GM18502 (cell line): ENCODE measurements around the gene PDE4B.
"Not testable (repeated sequence)": the region's sequence is repeated elsewhere in the genome, so short reads cannot be mapped to it uniquely, and the experiment has no call there.

ENCODE experiments used
- ATAC-seq: cut with Tn5 transposase; IDR thresholded peaks from one replicate; pipeline ENCODE4 v1.9.1; 2021; ENCODE audit warnings: mild to moderate bottlenecking; ENCODE audit not compliant: unreplicated experiment, poor library complexity

The PDE4B gene

DNA sequence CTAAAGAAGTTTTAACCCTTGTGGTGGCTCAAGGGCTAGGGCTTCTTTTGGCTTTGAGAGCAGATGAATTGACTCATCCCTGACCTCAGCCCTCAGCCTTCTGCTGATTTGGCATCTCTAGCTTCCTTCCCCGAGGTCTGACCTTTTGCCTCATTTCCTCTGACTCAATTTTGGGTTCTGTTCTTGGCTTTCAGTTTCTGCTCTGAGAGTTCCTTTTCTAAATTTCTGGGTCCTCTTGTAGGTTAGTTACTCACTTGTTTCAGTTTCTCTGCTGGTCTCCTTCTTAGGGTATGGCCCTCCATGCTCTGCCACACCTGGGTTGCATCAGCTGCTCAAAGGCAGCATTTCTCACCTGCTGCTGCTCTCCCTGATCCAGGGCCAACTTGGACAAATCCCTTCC is 19.4 kb downstream of the PDE4B start:
- ATAC-seq, result peak; percentile 100

DNA sequence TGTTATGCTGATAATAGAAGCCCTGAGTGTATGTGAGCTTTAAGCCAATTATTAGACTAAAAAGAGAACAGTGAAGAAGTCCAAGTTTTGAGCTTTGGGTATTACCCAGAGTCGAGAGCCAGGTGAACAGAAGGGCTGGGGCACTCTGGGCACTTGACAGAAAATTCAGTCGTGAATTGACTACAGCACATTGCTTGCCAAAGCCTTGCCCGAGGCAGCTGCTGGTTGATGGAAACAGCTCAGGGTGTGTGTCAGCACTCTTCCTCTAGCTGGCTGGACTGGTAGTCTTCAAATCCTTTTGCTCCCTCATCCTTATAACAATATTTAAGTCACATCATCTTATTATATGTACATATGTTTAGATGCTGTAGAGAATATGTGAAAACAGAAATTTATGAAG is 21.3 kb downstream of the PDE4B start:
- ATAC-seq, result no peak

DNA sequence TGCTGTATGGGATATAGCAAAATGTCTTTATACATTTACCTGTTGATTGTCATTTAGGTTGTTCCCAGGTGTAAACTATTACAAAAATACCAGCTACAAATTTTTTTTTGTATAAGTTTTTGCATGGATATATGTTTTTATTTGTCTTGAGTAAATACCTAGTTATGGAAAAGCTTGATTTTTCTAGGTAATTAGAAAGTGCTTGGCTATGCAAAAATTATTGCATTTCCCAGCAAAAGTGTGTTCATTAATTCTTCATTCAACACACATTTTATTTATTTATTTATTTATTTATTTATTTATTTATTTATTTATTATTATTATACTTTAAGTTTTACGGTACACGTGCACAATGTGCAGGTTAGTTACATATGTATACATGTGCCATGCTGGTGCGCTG is 22.1 kb downstream of the PDE4B start:
- no peak for ATAC-seq

DNA sequence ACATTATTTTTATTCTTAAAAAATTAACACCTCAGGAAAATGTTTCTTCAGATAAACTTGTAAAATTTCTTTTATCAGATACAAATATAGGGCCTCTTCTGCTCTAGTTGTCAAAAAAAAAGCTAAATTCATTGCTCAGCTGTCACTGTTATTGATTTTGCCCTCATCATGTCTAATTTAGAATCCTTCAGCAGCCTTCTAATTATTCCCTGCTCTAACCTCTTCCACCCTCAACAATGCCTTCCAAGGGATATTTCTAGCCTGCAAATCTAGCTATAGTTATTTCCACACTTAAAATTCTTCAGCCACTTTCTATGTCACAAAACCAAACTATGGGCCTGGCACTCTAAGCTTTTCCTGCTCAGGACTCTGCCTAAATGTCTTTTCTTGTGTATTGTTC is 25.2 kb downstream of the PDE4B start:
- no peak for ATAC-seq

DNA sequence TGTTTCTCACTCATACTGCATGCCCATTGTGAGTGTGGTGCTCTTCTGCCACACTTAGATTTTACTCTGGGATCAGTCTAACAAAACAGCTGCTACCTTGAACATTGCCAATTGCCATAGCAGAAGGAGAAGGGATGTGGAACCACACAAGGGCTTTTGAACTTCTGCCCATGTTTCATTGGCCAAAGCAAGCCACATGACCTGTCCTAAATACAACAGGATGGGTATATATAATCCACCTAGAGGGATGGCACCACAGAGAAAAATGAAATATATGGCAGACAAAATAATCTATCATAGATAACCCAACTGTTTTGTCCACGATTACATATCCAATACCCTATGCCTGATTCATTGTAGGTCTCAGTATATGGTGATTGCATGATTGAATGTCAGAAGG is 26.3 kb downstream of the PDE4B start:
- ATAC-seq, result no peak

DNA sequence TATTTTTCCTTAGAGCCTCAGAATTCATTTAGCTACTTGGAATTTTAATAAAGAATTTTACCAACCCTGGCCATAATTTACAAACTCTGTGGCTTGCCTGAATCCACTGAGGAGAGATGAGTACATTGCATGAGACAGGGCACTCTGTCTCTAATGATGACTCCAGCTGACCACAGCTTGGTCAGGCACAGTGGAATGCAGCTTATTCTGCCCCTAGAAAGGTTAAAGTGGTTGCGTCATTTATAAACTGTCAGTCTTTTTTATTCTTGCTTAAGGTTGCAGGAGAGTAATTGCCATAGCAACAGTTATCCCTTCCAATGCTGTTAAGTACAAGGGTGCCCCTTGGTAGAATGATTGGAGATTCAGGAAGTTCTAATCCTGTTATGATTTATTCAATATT is 28.3 kb downstream of the PDE4B start:
- no peak for ATAC-seq

DNA sequence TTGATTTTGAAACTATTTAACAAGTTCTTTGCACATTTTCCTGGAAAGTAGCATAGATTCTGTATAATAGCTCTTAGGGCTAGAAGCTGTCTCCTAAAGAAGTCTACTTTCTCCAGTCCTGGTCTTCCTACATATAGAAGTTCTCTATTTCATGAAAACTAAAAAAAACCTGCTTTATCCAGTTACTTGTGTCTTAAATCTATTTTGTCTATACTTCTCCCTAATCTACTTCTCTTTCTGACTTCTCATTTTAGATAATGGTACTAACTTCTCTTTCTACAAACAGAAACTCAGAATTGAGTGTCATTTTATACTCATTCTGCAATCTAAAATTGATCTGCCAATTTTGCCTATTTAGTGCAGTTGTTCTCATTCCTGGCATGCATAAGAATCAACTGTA is 28.7 kb downstream of the PDE4B start:
- no peak for ATAC-seq

DNA sequence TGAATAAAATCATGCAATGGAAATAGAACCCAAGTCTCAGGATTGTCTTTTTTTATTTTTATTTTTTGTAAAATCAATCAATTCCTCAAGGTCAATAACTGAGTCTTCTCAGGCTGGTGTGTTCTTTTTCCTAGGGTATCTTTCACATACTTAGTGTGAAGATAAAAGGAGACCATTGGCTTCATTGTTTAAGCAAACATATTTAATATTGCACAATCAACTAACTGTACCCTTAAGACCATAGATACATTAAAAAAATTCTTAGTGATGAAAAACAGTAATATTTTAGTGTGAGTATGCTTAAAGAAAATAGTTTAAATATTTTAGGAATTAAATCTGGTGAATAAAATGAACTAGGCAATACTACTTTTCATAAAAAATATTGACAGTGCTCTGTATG is 31.4 kb downstream of the PDE4B start:
- no peak for ATAC-seq

DNA sequence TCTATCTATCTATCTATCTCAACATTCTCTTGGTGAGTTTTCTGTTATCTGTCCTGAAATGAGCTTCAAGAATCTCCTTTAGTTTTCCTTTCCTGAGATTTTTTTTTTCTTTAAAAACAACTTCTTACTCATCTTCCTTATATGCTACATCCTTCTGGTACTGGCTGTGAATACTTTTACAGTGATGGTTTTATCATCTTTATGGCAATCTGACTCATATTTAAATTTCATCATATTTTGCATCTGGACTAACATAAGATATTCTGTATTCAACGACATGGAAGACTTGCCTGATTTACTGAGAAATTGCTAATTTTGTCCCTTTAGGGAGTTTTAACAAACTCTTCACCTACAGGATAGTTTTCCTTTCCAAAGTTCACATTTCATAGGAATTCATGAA is 33.0 kb downstream of the PDE4B start:
- no peak for ATAC-seq

DNA sequence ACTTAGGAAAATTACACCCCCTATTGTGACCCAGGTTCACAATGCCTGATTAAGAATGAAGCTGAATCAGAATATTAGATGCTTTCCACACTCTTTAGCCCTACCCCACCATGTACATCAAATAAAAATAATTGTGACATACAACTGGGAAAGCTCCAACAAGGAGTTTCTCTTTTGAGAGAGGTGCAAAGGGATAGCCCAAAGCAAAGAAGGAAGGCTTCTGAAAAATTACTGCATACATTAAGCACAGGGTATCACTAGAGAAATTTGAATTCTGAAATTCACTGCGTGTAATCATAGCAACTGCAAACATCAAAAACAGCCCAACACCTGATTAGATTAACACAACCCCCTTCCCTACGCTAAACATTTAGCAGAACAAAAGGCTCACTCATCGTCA is 34.1 kb downstream of the PDE4B start:
- no peak for ATAC-seq

DNA sequence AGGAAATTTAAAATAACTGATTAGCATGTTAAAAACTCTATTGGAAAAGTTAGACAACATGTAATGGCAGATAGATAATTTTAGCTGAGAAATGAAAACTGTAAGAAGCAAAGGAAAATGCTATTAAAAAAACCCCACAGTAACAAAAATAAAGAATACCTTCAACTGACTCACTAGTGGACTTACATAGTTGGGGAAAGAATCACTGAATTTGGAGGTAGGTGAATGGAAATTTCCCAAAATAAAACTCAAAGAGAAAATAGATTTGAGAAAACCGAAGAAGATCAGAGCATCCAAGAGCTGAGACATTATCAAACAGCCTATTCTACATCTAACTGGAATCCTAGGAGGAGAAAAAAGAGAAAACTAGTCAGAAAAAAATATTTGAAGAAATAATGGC is 34.7 kb downstream of the PDE4B start:
- ATAC-seq, result no peak

DNA sequence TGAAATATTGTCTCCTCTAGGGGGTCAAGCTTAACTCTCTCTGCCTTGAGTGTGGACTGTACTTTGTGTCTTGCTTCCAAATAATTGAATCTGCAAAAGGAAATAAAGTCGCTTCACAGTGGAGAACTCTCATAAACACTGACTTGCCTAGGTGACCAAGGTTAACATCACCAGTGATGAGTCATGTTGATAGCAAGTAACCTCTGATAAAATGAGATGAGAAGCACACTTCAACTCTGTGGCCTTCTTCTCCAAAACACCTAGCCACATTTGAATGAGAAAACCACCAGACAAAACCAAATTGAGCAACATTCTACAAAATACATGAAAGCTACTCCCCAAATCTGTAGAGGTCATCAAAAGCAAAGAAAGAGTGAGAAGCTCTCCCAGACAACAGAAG is 37.6 kb downstream of the PDE4B start:
- ATAC-seq, result no peak

DNA sequence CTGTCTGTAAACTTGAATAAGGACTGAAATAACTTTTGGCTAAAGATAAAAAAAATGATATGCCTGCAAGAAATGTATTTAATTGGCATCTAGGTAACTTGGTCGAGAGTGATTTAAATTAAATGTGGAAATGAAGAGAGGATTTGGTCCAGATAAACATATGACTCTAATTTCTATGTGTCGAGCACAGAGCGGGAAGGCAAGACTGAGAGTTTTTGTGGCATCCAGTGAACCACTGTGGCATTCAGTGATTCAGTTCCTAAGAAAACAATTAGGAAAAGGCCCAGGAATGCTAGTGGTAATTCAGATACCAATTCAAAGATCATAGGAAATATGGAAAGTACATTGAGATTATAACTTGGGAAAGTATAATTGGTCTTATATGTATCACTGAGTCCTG is 39.6 kb downstream of the PDE4B start:
- ATAC-seq, result no peak

DNA sequence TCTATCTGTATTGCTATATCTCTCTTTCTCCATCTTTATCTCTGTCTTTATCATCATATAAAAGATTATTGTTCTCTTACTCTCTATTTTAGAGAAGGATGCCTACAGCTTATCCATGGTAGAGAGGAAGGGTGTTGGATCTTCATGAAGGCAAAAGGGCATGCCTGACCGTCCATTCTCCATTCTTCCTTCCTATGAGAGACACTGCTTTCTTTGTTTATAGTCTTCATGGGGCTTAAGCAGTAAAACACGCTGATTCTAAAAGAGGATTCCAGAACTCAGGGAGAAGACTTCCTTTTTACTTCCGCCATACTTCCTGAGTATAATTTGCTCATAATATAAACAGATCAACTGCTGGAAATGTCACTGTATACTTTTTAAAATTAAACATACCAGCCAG is 44.0 kb downstream of the PDE4B start:
- ATAC-seq, result no peak

DNA sequence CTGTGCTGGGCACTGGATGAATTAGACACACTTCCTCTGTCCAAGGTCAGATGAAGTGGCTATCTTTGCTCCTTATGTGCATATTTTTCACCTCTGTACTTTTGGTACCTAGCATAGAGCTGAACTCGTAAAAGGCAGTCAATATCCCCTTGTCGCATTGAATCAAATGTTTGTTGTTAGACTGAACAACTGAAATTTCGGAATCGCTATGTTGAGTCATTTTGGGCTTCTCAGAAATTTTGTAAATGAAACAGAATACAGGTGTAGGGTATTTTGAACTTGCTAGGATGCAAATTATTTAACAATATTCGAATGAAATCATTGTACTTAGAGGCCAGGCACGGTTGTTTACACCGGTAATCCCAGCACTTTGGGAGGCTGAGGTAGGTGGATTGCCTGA is 48.0 kb downstream of the PDE4B start:
- ATAC-seq, result no peak

DNA sequence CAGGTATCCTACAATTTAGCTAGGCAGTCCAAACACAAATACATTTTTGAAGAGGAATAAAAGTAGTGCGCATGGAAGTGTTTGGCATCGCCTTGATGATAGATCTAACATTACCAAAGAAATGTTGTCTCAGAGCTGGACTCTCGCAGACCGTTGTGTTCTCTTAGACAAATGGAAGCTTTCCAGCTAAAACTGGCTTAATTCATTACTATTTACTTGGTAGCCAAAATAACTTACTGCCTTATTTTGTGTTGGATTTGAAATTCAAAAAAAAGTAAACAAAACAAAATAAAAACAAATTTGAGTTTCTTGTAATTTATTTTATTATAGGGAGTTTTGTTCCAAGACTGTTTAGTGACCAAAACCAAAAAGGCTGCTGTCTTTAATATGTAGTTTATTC is 51.6 kb downstream of the PDE4B start:
- no peak for ATAC-seq

DNA sequence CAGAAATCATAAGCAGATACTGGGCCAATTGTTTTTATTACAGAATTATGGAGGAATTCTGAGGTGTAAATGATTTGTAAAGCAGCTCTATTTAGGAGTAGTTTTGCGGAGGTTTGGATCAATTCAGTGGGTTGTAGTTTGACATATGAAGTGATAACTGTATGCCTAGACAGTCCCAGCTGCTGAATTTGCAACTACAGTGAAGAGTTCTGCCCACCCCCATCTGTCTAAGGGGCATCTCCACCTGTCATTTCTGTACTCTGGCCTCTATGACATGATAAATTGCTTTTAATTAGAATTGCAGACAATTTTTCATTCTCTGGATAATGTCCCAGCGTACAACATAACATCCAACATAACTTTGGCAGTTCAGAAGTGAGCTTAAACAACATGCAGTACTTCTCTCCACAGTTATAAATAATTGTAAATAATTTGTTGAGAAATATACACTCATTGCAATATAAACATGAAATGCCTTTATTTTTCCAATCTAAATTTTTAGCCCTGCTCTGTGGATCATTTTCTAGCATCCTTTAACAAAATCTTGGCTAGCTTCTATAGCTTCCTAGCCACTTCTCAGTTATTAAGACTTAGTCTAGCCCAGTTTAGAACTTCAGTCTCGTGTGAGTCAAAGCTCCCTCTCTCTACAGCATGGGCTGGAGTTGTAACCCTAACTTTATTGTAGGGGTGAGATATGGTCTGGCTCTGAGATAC is 52.3 kb downstream of the PDE4B start:
- no peak for ATAC-seq

DNA sequence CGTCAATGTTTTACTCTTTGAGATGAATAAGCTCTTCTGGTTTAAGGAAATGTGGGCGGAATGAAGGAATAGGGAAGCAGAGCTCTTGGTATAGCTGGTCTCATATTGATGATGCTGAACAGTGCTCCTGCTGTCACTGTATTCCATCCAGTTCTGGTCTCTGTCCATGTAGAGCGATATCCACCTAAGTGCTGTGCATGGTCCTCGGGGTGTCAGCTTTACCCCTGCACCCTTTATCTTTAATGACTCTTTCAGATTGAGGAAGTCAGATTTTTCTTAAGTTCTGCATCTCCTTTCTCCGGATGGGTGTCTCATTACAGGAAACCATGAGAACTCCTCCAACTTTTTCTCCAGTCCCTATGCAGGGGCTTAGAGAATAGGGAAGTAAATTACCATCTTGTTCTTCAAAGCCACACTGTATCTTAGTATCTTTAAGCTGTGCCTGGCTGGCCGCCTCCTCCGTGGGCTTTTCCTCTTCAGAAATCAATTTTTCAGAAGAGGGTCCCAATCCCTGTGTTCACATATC is 52.9 kb downstream of the PDE4B start:
- no peak for ATAC-seq

DNA sequence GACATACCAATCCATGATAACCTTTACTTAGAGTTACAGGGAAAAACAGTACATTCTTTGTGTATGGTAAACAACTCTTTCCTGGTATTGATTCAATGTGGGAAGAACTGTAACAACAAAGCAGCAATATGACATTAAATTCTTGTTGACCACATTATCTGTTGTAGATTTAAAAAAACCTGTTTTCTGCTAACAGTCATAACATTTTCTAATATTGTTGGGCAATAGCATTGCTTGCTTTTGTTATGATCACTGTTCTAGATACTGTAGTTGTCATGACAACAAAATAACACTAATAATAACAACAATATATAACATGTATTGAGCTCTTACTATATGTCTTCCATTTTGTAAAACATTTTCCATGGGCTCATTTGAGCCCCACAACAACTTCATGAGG is 54.2 kb downstream of the PDE4B start:
- ATAC-seq, result no peak

DNA sequence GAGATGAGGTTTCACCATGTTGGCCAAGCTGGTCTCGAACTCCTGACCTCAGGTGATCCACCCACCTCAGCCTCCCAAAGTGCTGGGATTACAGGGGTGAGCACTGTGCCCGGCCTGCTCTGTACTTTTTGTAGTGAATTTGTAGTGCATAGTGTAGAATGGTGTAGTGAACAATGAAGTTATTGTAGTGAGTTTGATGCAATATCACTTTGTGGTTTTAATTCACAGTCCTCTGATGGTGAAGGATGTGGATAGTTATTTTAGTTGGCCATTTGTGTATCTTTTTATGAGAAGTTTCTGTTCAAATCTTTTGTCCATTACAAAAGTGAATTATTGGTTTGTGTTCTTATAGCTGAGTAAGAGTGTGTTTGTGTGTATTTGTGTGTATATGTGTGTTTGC is 57.6 kb downstream of the PDE4B start:
- no peak for ATAC-seq

DNA sequence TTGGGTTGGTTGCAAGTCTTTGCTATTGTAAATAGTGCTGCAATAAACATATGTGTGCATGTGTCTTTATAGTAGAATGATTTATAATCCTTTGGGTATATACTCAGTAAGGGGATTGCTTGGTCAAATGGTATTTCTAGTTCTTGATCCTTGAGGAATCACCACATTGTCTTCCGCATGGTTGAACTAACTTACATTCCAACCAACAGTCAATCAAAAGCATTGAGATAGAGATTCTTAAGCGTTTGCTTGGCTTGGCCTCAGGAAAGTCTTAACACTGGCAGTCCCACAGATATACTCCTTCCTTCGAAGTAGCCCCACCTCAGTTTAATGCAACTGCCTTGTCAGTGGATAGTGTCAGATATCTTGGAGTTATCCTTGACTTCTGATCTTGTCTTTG is 63.9 kb downstream of the PDE4B start:
- not testable (repeated sequence) for ATAC-seq

DNA sequence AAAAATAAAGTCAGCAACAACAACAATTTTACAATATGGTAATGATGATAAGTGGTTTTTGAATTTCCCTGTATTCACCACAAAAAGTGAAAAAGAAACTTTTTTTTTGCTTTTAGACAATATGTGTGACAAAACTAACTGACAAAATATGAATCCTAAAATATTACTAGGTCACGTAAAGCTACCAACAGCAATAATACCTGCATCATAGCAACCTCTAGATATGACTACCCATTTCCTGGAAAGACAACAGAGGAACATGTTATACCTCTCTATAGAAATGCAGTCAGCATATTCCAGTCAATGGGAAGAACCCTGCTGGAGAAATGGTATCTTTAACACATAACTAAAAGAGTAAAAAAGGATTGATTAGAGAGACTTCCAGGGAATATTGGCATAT is 73.7 kb downstream of the PDE4B start:
- no peak for ATAC-seq

DNA sequence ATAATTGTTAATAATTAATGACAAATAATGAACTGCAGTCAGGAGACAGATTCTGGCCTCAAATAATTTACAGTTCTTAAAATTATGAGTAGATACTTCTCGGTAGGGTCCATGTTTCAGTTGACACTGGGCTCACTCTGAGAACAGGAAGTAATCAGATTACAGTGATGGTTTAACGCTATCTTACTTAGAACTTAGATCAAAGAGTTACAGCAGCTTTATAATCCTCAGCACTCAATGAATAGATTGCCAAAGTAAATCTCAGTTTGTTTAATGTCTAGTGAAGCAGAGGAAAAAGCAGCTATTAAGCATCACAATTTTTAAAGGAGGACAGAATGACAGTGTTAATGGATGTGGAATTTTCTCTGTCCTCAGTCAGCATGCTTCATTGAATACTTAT is 79.6 kb downstream of the PDE4B start:
- ATAC-seq, result no peak
